ENCODE results near the gene HAGH.

GRCh38 chr16:1774448-1774780, 52.2 kb downstream of the HAGH start:
- TF ChIP-seq POLR2A (IDR thresholded peaks at IDR 0.05) (no peak), CTCF (IDR thresholded peaks at IDR 0.05) (no peak), POLR2AphosphoS5 (IDR thresholded peaks at IDR 0.05) (no peak), EP300 (IDR thresholded peaks at IDR 0.05) (no peak)
